Stimulated activated CD8-positive, alpha-beta memory T cell treated with anti-CD3 and anti-CD28 coated beads, Interleukin-7, amount 100 ng/mL, for 24 hours (primary cell): ENCODE results near the gene PIP5K1A.

Source experiments
- DNase-seq: peaks from one replicate; pipeline ENCODE4 v3.0.0-alpha.2; 2020; ENCODE audit warnings: low read depth

PIP5K1A gene

GRCh38 chr1:151289991-151290708, 91.8 kb downstream of the PIP5K1A start:
- no peak for DNase-seq

GRCh38 chr1:151290709-151291303, 92.5 kb downstream of the PIP5K1A start:
- no peak for DNase-seq

GRCh38 chr1:151292207-151293030, 94.1 kb downstream of the PIP5K1A start:
- DNase-seq = no peak

- no peak for DNase-seq
These were observed 94.7 kb downstream of the PIP5K1A start for GRCh38 chr1:151293093-151293492.

- DNase-seq = no peak
These were observed 96.5 kb downstream of the PIP5K1A start for GRCh38 chr1:151294742-151295462.
